Measurements from ENCODE around the gene NUDT16L1. TPM values are rescaled to one million over a fixed set of nuclear protein-coding genes. Genes with fewer than 3 reads are reported as not detected.

Gene NUDT16L1
- total RNA-seq, 2 donors from 2014 or later, result 50.7 to 80.1 TPM

DNA sequence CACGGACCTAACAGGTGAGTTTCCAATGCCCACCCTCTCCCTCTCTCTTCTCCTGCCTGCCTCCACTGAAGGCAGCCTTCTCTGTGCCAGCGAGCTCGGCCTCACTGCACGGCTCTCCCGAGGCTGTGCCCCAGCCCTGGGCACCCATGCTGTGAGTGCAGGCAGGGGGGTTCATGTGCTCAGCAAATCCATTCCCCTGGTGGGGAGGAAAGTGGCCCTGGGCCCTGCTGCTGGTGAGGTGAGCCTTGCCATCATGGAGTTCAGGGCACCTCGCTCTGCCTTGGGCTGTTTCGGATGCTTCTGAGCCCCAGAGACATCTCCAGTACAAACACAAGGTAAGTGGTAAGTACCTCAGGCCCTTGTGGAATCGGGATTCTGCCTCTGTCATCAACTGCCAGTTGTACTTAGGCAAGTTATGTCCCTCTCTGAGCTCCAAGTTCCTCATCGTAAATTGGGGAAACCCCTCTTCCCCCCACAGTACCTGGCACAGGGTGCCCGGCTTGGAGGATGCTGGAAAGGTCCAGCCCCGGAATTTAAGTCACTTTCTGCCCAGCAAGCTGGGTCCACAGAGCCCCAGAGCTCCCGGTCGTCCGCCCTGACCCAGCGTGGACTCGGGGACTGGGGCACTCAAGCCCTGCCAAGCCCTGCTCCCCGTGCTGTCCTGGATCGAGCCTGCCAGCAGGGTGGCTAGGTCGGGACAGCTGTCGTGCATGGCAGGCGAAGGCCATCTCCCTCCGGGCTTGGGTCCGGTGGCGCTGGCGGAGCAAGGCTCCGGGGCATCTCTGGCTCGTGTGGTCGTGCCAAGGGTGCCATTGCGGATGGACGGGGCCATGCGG, 684 bp upstream of the NUDT16L1 start:
- Histone ChIP-seq H3K4me1 (peaks cover 5% of the 10 kb centered on the region), H3K4me3 (peak overlapping the region; percentile 72), H3K27ac (peak overlapping the region; percentile 75), H3K36me3 (peaks cover 6% of the 10 kb centered on the region), H3K27me3 (no peaks in the 10 kb centered on the region), H3K9me3 (no peaks in the 10 kb centered on the region), H3K9ac (ENCODE audit: low read depth in 2 of 2, low read length in 2 of 2) (peak overlapping the region; percentile 64 to 80)
- TF ChIP-seq, protein P1, sequence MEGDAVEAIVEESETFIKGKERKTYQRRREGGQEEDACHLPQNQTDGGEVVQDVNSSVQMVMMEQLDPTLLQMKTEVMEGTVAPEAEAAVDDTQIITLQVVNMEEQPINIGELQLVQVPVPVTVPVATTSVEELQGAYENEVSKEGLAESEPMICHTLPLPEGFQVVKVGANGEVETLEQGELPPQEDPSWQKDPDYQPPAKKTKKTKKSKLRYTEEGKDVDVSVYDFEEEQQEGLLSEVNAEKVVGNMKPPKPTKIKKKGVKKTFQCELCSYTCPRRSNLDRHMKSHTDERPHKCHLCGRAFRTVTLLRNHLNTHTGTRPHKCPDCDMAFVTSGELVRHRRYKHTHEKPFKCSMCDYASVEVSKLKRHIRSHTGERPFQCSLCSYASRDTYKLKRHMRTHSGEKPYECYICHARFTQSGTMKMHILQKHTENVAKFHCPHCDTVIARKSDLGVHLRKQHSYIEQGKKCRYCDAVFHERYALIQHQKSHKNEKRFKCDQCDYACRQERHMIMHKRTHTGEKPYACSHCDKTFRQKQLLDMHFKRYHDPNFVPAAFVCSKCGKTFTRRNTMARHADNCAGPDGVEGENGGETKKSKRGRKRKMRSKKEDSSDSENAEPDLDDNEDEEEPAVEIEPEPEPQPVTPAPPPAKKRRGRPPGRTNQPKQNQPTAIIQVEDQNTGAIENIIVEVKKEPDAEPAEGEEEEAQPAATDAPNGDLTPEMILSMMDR (IDR thresholded peaks at IDR 0.05), result no peak
- no peak for DNase-seq
- intact Hi-C loops (cut with DNase I), result no loop called here

- Histone ChIP-seq H3K36me3 (peaks cover 6% of the 10 kb centered on the region), H3K4me3 (peak overlapping the region; percentile 72), H3K9me3 (no peaks in the 10 kb centered on the region), H3K9ac (ENCODE audit: low read depth in 2 of 2, low read length in 2 of 2) (peak overlapping the region; percentile 84 to 98), H3K27ac (peak overlapping the region; percentile 81), H3K27me3 (no peaks in the 10 kb centered on the region), H3K4me1 (peaks cover 5% of the 10 kb centered on the region)
- TF ChIP-seq, protein P1 (IDR thresholded peaks at IDR 0.05), result no peak
- intact Hi-C loops (cut with DNase I), result no loop called here
- peak; percentile 60 for DNase-seq
Observed at GRCh38 chr16:4693956-4694641, 737 bp downstream of the NUDT16L1 start.

GRCh38 chr16:4694642-4695451, 1.5 kb downstream of the NUDT16L1 start:
- no peak for DNase-seq
- Histone ChIP-seq H3K4me1 (peaks cover 5% of the 10 kb centered on the region), H3K9ac (ENCODE audit: low read depth in 2 of 2, low read length in 2 of 2) (peak overlapping the region; percentile 43 to 58), H3K27me3 (no peaks in the 10 kb centered on the region), H3K36me3 (peaks cover 6% of the 10 kb centered on the region), H3K27ac (no peak overlapping the region), H3K4me3 (peak overlapping the region; percentile 72), H3K9me3 (no peaks in the 10 kb centered on the region)
- intact Hi-C loops (cut with DNase I), result no loop called here
- TF ChIP-seq, protein P1 (IDR thresholded peaks at IDR 0.05), result no peak

DNA sequence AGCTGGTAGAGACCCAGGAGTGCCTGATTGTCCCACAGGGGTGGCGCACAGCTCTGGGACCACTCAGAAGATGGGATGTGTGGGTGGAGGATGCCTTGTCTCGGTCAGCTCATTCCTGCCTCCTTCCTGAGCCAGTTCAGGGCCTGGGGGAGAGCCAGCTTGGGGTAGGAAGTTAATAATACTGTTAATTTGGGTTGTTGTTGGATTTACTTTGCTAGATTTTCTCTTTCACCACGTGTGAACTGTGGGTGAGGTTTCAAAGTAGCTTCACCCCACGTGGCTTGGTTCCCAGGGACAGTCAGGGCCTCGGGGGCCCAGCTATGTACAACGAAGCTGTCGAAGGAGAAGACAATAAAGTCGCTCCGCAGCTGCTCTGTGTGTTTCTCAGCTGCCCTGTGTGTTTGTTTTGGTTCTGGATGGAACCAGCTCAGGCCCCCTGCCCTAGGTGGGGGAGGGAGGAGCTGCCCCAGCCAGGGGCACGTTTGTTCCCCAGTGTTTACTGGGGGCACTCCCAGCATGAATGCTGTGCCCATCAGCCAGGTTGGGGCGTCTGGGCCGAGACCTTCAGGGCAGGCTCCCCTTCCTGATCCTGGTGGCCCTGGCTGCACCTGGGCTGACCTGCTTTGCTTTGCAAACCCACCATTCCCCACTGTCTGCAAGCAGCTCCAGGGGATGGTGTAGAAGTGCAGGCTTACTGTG, 2.3 kb downstream of the NUDT16L1 start:
- DNase-seq, result no peak
- no peak overlapping the region for H3K9ac ChIP-seq (ENCODE audit: low read depth in 2 of 2, low read length in 2 of 2)
- TF ChIP-seq, protein P1 (IDR thresholded peaks at IDR 0.05), result no peak
- no peaks in the 10 kb centered on the region for H3K27me3 ChIP-seq
- H3K9me3 ChIP-seq, result no peaks in the 10 kb centered on the region
- H3K27ac ChIP-seq, result no peak overlapping the region
- H3K4me1 ChIP-seq, result peaks cover 5% of the 10 kb centered on the region
- no peak overlapping the region for H3K4me3 ChIP-seq
- peaks cover 10% of the 10 kb centered on the region for H3K36me3 ChIP-seq
- intact Hi-C loops (cut with DNase I), result no loop called here
